PFSK-1 (cell line): ENCODE measurements around the gene ALKBH5.

Source experiments
- FOXP2 ChIP-seq: optimal IDR thresholded peaks from 2 replicates; pipeline ENCODE3; 2011; ENCODE audit warnings: borderline replicate concordance, control low read depth, inconsistent platforms; ENCODE audit not compliant: insufficient read depth; ENCODE audit errors: extremely low read length, extremely low read depth
- POLR2AphosphoS5 ChIP-seq: IDR thresholded peaks from 2 replicates; pipeline ENCODE4 v1.6.1; 2012; ENCODE audit warnings: low read depth, mild to moderate bottlenecking, control low read depth, low read length, moderate library complexity
- REST ChIP-seq, 2 experiments: IDR thresholded peaks; 2 replicates each; pipeline versions ENCODE4 v1.6.1 to v1.8.0; 2011 to 2012; ENCODE audit warnings: low read depth in 2 of 2, low read length in 2 of 2, control low read depth in 1 of 2, inconsistent platforms in 1 of 2, mild to moderate bottlenecking in 1 of 2, moderate library complexity in 1 of 2; ENCODE audit not compliant: insufficient read depth in 1 of 2
- SIN3A ChIP-seq: IDR thresholded peaks from 2 replicates; pipeline ENCODE4 v1.6.1; 2012; ENCODE audit warnings: mild to moderate bottlenecking, low read length, moderate library complexity, borderline replicate concordance; ENCODE audit not compliant: insufficient read depth
- TAF1 ChIP-seq: IDR thresholded peaks from 2 replicates; pipeline ENCODE4 v1.6.1; 2012; ENCODE audit warnings: low read length, control low read depth, borderline replicate concordance; ENCODE audit not compliant: insufficient read depth

GRCh38 chr17:18256776-18257175, 73.1 kb downstream of the ALKBH5 start:
- TF ChIP-seq REST (IDR thresholded peaks at IDR 0.05; ENCODE audit: insufficient read depth in 1 of 2, low read depth in 2 of 2, low read length in 2 of 2) (no peak), TAF1 (no peak), SIN3A (no peak), POLR2AphosphoS5 (no peak), FOXP2 (no peak)
